DMS 273 treated with DMSO at 0.1 percent for 48 hours (cell line): Measurements from ENCODE around the gene THRAP3.
"Not testable (repeated sequence)": the region's sequence is repeated elsewhere in the genome, so short reads cannot be mapped to it uniquely, and the experiment has no call there.

Source experiments
- DNase-seq: peaks from one replicate; lab custom pipeline; 2025; lab: John Stamatoyannopoulos, UW

Gene THRAP3

GRCh38 chr1:36247538-36247937 is 23.3 kb downstream of the THRAP3 start:
- DNase-seq = no peak

GRCh38 chr1:36248250-36248894 is 24.1 kb downstream of the THRAP3 start:
- no peak for DNase-seq

GRCh38 chr1:36251794-36252481 is 27.7 kb downstream of the THRAP3 start:
- DNase-seq = no peak

- DNase-seq = not testable (repeated sequence)
These were observed 28.2 kb downstream of the THRAP3 start for GRCh38 chr1:36252482-36252824.

- DNase-seq = no peak
These were observed 29.1 kb downstream of the THRAP3 start for GRCh38 chr1:36253161-36253862.

GRCh38 chr1:36256558-36257374 is 32.5 kb downstream of the THRAP3 start:
- no peak for DNase-seq

- no peak for DNase-seq
These were observed 33.1 kb downstream of the THRAP3 start for GRCh38 chr1:36257375-36257767.

- DNase-seq = no peak
These were observed 34.7 kb downstream of the THRAP3 start for GRCh38 chr1:36258960-36259344.

- DNase-seq = no peak
These were observed 44.7 kb downstream of the THRAP3 start for GRCh38 chr1:36268981-36269380.

- DNase-seq = no peak
These were observed 45.2 kb downstream of the THRAP3 start for GRCh38 chr1:36269408-36269838.

- no peak for DNase-seq
These were observed 48.8 kb downstream of the THRAP3 start for GRCh38 chr1:36273024-36273423.

- no peak for DNase-seq
These were observed 50.0 kb downstream of the THRAP3 start for GRCh38 chr1:36274201-36274600.

GRCh38 chr1:36276688-36277087 is 52.4 kb downstream of the THRAP3 start:
- DNase-seq = no peak

GRCh38 chr1:36279110-36279788 is 55.0 kb downstream of the THRAP3 start:
- no peak for DNase-seq

- DNase-seq = no peak
These were observed 55.6 kb downstream of the THRAP3 start for GRCh38 chr1:36279789-36280296.

GRCh38 chr1:36284061-36284460 is 59.8 kb downstream of the THRAP3 start:
- DNase-seq = no peak

GRCh38 chr1:36284517-36284916 is 60.3 kb downstream of the THRAP3 start:
- DNase-seq = no peak

GRCh38 chr1:36285443-36286101 is 61.3 kb downstream of the THRAP3 start:
- peak; percentile 62 for DNase-seq

- DNase-seq = no peak
These were observed 62.6 kb downstream of the THRAP3 start for GRCh38 chr1:36286802-36287201.

GRCh38 chr1:36287595-36287994 is 63.4 kb downstream of the THRAP3 start:
- DNase-seq = no peak

- DNase-seq = no peak
These were observed 71.1 kb downstream of the THRAP3 start for GRCh38 chr1:36295390-36295789.
